ENCODE data around the gene MARVELD1.

MARVELD1 gene

DNA sequence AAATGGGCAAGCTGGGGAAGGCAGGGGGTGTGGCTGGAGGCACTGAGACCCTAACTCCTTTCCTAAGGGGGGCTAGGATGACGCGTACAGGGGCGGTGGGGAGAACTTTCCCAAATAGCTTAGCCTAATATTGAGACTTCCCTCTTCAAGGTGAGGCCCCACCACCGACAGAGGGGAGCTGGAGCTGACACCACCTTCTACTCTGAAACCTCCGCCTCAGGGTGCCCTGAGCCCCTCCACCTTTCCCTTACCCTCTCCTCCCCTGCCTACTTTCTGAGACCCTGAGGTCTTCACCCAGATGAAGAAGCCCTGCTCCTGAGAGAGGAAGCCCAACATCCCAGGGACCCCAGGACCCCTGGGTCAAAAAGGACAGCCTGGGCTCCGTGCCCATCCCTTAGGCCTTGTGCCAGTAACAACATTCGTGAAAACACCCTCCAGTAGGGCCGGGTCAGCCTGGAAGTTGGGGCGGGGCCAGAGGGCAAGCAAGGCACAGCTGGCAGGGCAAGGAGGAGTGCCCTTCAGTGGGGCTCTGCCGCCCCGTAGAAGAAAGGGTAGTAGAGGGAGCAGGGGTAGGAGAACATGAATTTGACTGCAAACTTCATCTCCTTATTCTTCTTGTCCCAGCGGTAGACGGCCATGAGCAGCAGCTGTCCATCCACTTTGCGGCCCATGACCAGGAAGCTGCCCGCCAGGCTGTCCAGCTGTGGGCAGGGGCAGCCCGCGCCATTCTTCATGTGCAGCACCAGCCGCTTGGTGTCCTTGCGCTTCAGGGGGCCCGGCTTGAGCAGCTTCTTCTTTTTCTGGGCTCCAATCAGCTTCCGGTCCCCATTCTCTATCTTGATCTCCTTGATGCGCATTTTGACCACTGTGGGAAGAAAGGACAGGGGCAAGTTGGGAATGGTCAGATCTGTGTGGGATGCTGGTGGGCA is 53.7 kb downstream of the MARVELD1 start:
- peaks cover 14% of the 10 kb centered on the region for H3K4me1 ChIP-seq (ENCODE audit: control insufficient read depth, insufficient read depth, low read length, poor library complexity, severe bottlenecking)
- H3K27ac ChIP-seq (ENCODE audit: low read depth, low read length, severe bottlenecking) = no peak overlapping the region
- H3K9me3 ChIP-seq (ENCODE audit: control insufficient read depth, low read length) = no peaks in the 10 kb centered on the region
- peaks cover 6% of the 10 kb centered on the region for H3K36me3 ChIP-seq (ENCODE audit: control insufficient read depth, insufficient read depth, low read length)
- no peak overlapping the region for H3K4me3 ChIP-seq (ENCODE audit: extremely low read depth, insufficient read depth, low read length, poor library complexity, severe bottlenecking)
- WGBS, 2 experiments (ENCODE audit: insufficient coverage in 2 of 2) = 89 to 95% methylated on average over 16 to 19 of the region's 22 CpGs

All from mesodermal cell (in vitro differentiated cells).